ENCODE results near the gene UST. TPM values are rescaled to one million over a fixed set of nuclear protein-coding genes. Genes with fewer than 3 reads are reported as not detected.
A peak's percentile ranks its signal among the peaks of the same experiment; 100 is the strongest.

UST gene
- total and polyA plus RNA-seq, 2 of the 8 experiments (the other 6 are each of a cell fraction or from before 2014, with no cell fraction given), result 13.5 to 34.5 TPM

GRCh38 chr6:148840256-148840655 lies 93.4 kb downstream of the UST start:
- H3K23ac ChIP-seq (ENCODE audit: insufficient read length), result no peak overlapping the region
- no peak overlapping the region for H4K5ac ChIP-seq (ENCODE audit: insufficient read length, low read depth, low read length)
- no peak overlapping the region for H2BK20ac ChIP-seq (ENCODE audit: low read length)
- no peaks in the 10 kb centered on the region for H3K27me3 ChIP-seq (replicated peaks in 1 of 4; ENCODE audit: control insufficient read depth in 3 of 4, extremely low read depth in 1 of 4, insufficient read depth in 3 of 4, low read length in 3 of 4)
- 0 out of 2 replicates have a peak overlapping the region, but pooled peaks have one; percentile 18 for H3K27ac ChIP-seq (ENCODE audit: low read depth, low read length)
- H3K36me3 ChIP-seq (ENCODE audit: control insufficient read depth in 2 of 4, insufficient read depth in 4 of 4, low read length in 3 of 4), result no peaks in the 10 kb centered on the region
- no peak overlapping the region for H3K56ac ChIP-seq (replicated peaks; ENCODE audit: insufficient read length, low read depth, low read length)
- no peak overlapping the region for H2AFZ ChIP-seq (ENCODE audit: low read length)
- H4K91ac ChIP-seq (replicated peaks; ENCODE audit: insufficient read length, low read length), result no peak overlapping the region
- no peak overlapping the region for H2AK5ac ChIP-seq (ENCODE audit: low read depth, low read length)
- no peak overlapping the region for H3K14ac ChIP-seq (ENCODE audit: insufficient read length)
- ChIA-PET CTCF (ENCODE audit: partially characterized antibody) (interaction anchor here (0.7 to 1.6 kb wide), 2 partner anchors 54 to 262 kb away, joined by 4 to 6 read pairs; no protein-coding TSS in a partner anchor), POLR2A (ENCODE audit: partially characterized antibody) (interaction anchor here (1.0 kb wide), 1 partner anchor 14 kb away, joined by 4 read pairs; no protein-coding TSS in a partner anchor)
- no peak overlapping the region; the same call in 1 of the 2 replicates for H2BK12ac ChIP-seq (ENCODE audit: low read depth, low read length)
- H3K18ac ChIP-seq (ENCODE audit: extremely low read depth, low read length), result 0 out of 2 replicates have a peak overlapping the region, but pooled peaks have one; percentile 5
- H3K9me3 ChIP-seq (ENCODE audit: insufficient read depth in 2 of 2, low read depth in 1 of 2, low read length in 1 of 2), result no peaks in the 10 kb centered on the region
- no peak overlapping the region for H3K4ac ChIP-seq (replicated peaks; ENCODE audit: insufficient read length, low read depth, low read length)
- FAIRE-seq (no peak), DNase-seq (ENCODE audit: low read depth in 1 of 2, low spot score in 2 of 2) (no peak)
- no peak overlapping the region for H2BK120ac ChIP-seq (replicated peaks; ENCODE audit: low read depth, low read length)
- no peak overlapping the region for H2BK15ac ChIP-seq (ENCODE audit: low read length)
- 84% methylated on average over 5 of the region's 5 CpGs; no CpG with 5 or more reads in 1 of the 2 experiments for WGBS, 2 experiments (ENCODE audit: extremely low coverage in 1 of 2, insufficient coverage in 1 of 2, insufficient read length in 1 of 2, insufficient replicate concordance in 2 of 2, low coverage in 1 of 2, low lambda C conversion rate in 2 of 2, missing lambda C conversion rate in 1 of 2)
- H3K4me2 ChIP-seq (ENCODE audit: insufficient read depth in 1 of 2, low read depth in 2 of 2, low read length in 2 of 2), result no peak overlapping the region
- H4K20me1 ChIP-seq (replicated peaks in 1 of 2; ENCODE audit: control insufficient read depth in 1 of 2, insufficient read depth in 2 of 2, low read length in 2 of 2), result peaks cover 2 to 4% of the 10 kb centered on the region in 2 experiments
- no peak overlapping the region for H4K8ac ChIP-seq (ENCODE audit: extremely low read depth, insufficient read depth, low read length)
- H3K4me3 ChIP-seq (ENCODE audit: extremely low read depth in 1 of 4, insufficient read depth in 2 of 4, low read depth in 3 of 4, low read length in 4 of 4), result no peak overlapping the region
- H3K4me1 ChIP-seq (replicated peaks in 1 of 4; ENCODE audit: control insufficient read depth in 3 of 4, insufficient read depth in 4 of 4, low read length in 3 of 4), result peaks cover 3 to 11% (median 7%) of the 10 kb centered on the region in 4 experiments
- H2BK5ac ChIP-seq (ENCODE audit: low read depth, low read length), result peak overlapping the region; percentile 62; the same call in 1 of the 2 replicates
- no peak overlapping the region for H3K9ac ChIP-seq (replicated peaks in 1 of 4; ENCODE audit: extremely low read depth in 1 of 4, low read depth in 3 of 4, low read length in 3 of 4)
- H3K79me1 ChIP-seq (ENCODE audit: low read depth, low read length), result peaks cover 5% of the 10 kb centered on the region; the same call in 1 of the 2 replicates
- H3K79me2 ChIP-seq (ENCODE audit: control insufficient read depth in 1 of 2, insufficient read depth in 2 of 2, low read length in 2 of 2), result peaks cover 0 to 96% of the 10 kb centered on the region in 2 experiments; a peak in 3 of 4 replicates
- no peaks in the 10 kb centered on the region for H3K23me2 ChIP-seq (ENCODE audit: low read depth, low read length)
- no peak for TF ChIP-seq SIRT6 (IDR thresholded peaks at IDR 0.05; ENCODE audit: low read length)
- no peak for TF ChIP-seq ATF3 (IDR thresholded peaks at IDR 0.05; ENCODE audit: insufficient read depth, low read depth, low read length)
- no peak for TF ChIP-seq TAF1 (IDR thresholded peaks at IDR 0.05; ENCODE audit: low read depth, low read length)

Data from H1 (cell line).